ENCODE data around the gene WBP11.

GRCh38 chr12:14768823-14769405 lies 34.4 kb downstream of the WBP11 start:
- no peak for TF ChIP-seq CTCF (IDR thresholded peaks at IDR 0.05; ENCODE audit: low read depth, low read length, missing input control)
- no peak for TF ChIP-seq ATF3 (IDR thresholded peaks at IDR 0.05)
- TF ChIP-seq SP1 (IDR thresholded peaks at IDR 0.05) = no peak
- no peak for TF ChIP-seq YY1 (IDR thresholded peaks at IDR 0.05)
- no peak for TF ChIP-seq TAF1 (conservative IDR thresholded peaks at IDR 0.05)
- TF ChIP-seq JUND (IDR thresholded peaks at IDR 0.05) = no peak
- TF ChIP-seq MAX (IDR thresholded peaks at IDR 0.05) = no peak
- TF ChIP-seq RAD21 (IDR thresholded peaks at IDR 0.05) = no peak
- no peak for TF ChIP-seq HNF4G (IDR thresholded peaks at IDR 0.05)
- no peak for TF ChIP-seq REST (IDR thresholded peaks at IDR 0.05)
